CD4-positive, alpha-beta T cell treated with Interleukin-15 for 1 hour (primary cell): ENCODE results near the gene GLA.

Experiments used
- DNase-seq: peaks from one replicate; pipeline ENCODE4 v3.0.0-alpha.2; 2020

GLA gene

GRCh38 chrX:101348452-101349192, 59.1 kb downstream of the GLA start, which contains the start of gene TIMM8A:
Gene TIMM8A (minus strand): TSS chrX:101348742. CDS start chrX:101348664, 78 bp downstream.
- DNase-seq = peak; percentile 73

- no peak for DNase-seq
Observed at GRCh38 chrX:101347859-101348451, 59.8 kb downstream of the GLA start.
